HK-2 (cell line): ENCODE results near the gene ZCCHC18.
A peak's percentile ranks its signal among the peaks of the same experiment; 100 is the strongest.
"Not testable (repeated sequence)": the region's sequence is repeated elsewhere in the genome, so short reads cannot be mapped to it uniquely, and the experiment has no call there.

Experiments
- DNase-seq: peaks from one replicate; pipeline ENCODE4 v3.0.0-alpha.2; 2018; ENCODE audit not compliant: unreplicated experiment

ZCCHC18 gene

GRCh38 chrX:104112326-104112951, at the start of gene ZCCHC18:
Gene ZCCHC18 (plus strand): TSS chrX:104112523. CDS start chrX:104114112, 1,589 bp downstream.
- peak; percentile 81 for DNase-seq

- not testable (repeated sequence) for DNase-seq
These were observed 49.7 kb upstream of the ZCCHC18 start for GRCh38 chrX:104062636-104063035.

- not testable (repeated sequence) for DNase-seq
These were observed 36.4 kb upstream of the ZCCHC18 start, which contains the start of gene TMSB15C for GRCh38 chrX:104075778-104076445. Gene TMSB15C (minus strand): TSS chrX:104076236.

GRCh38 chrX:104077854-104078253, 34.5 kb upstream of the ZCCHC18 start:
- not testable (repeated sequence) for DNase-seq

- DNase-seq: no peak
These were observed 28.3 kb upstream of the ZCCHC18 start for GRCh38 chrX:104084063-104084462.

- DNase-seq: no peak
These were observed 27.6 kb upstream of the ZCCHC18 start for GRCh38 chrX:104084534-104085277.

GRCh38 chrX:104085477-104085876, 26.8 kb upstream of the ZCCHC18 start:
- DNase-seq: no peak

GRCh38 chrX:104085919-104086318, 26.4 kb upstream of the ZCCHC18 start:
- DNase-seq: no peak

GRCh38 chrX:104098151-104098808, 14.0 kb upstream of the ZCCHC18 start:
- DNase-seq: peak; percentile 30

GRCh38 chrX:104098919-104099318, 13.4 kb upstream of the ZCCHC18 start:
- DNase-seq: no peak

- no peak for DNase-seq
These were observed 7.6 kb upstream of the ZCCHC18 start for GRCh38 chrX:104104676-104105075.

GRCh38 chrX:104105330-104106262, 6.7 kb upstream of the ZCCHC18 start:
- DNase-seq: no peak

GRCh38 chrX:104108955-104109354, 3.4 kb upstream of the ZCCHC18 start:
- no peak for DNase-seq

- DNase-seq: not testable (repeated sequence)
These were observed 1.7 kb upstream of the ZCCHC18 start for GRCh38 chrX:104110491-104111240.

- DNase-seq: peak; percentile 65
These were observed 1.1 kb downstream of the ZCCHC18 start for GRCh38 chrX:104113222-104113965.

GRCh38 chrX:104117759-104118158, 5.4 kb downstream of the ZCCHC18 start:
- no peak for DNase-seq

GRCh38 chrX:104118765-104119164, 6.4 kb downstream of the ZCCHC18 start:
- no peak for DNase-seq

GRCh38 chrX:104122829-104123228, 10.5 kb downstream of the ZCCHC18 start:
- no peak for DNase-seq

GRCh38 chrX:104126856-104127255, 14.5 kb downstream of the ZCCHC18 start:
- DNase-seq: no peak

- no peak for DNase-seq
These were observed 18.5 kb downstream of the ZCCHC18 start for GRCh38 chrX:104130808-104131207.
